GM12872 (cell line): ENCODE measurements around the gene TNIK.

Experiments
- TF ChIP-seq, protein P1 (sequence below): IDR thresholded peaks from 3 replicates; pipeline ENCODE4 v1.5.1; 2011; ENCODE audit warnings: low read depth, mild to moderate bottlenecking, low read length, moderate library complexity; ENCODE audit not compliant: insufficient read depth

The TNIK gene

DNA sequence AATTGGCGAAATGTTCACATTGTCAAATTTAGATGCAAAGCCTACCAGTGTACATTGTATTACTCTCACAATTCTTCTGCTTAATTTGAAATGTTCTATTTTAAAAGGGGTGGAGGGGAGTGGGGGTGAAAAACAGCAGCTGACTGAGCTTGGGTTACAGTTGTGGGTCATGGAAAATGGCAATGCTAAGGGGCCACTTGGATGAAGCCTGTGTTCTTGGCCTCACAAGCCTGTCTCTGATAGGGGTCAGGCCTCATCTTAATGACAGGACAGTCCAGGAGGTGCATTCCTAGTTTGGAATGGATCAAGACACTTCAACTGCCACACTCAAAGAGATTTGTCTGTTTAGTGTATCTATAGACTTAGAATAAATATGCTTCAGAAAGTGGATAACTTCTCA lies 158.2 kb downstream of the TNIK start:
- TF ChIP-seq, protein P1, sequence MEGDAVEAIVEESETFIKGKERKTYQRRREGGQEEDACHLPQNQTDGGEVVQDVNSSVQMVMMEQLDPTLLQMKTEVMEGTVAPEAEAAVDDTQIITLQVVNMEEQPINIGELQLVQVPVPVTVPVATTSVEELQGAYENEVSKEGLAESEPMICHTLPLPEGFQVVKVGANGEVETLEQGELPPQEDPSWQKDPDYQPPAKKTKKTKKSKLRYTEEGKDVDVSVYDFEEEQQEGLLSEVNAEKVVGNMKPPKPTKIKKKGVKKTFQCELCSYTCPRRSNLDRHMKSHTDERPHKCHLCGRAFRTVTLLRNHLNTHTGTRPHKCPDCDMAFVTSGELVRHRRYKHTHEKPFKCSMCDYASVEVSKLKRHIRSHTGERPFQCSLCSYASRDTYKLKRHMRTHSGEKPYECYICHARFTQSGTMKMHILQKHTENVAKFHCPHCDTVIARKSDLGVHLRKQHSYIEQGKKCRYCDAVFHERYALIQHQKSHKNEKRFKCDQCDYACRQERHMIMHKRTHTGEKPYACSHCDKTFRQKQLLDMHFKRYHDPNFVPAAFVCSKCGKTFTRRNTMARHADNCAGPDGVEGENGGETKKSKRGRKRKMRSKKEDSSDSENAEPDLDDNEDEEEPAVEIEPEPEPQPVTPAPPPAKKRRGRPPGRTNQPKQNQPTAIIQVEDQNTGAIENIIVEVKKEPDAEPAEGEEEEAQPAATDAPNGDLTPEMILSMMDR, result no peak

DNA sequence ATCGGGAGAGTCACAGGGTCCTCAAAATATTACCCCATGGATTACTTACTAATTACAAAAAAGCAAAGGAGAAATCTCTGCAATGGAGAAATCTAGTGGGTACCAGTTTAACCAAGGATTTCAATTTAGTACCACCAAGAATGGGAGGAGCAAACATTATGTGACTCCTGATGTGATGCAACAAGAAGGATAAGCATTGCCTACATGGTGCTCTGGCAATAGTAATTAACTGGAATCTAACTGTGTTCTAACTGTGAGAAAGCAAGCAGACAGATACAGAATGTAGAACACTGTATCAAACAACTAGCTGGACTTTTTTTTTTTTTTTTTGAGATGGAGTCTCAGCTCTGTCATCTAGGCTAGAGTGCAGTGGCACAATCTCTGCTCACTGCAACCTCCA lies 159.2 kb downstream of the TNIK start:
- TF ChIP-seq, protein P1, result no peak

GRCh38 chr3:171297951-171298350 lies 162.3 kb downstream of the TNIK start:
- TF ChIP-seq, protein P1, result no peak

DNA sequence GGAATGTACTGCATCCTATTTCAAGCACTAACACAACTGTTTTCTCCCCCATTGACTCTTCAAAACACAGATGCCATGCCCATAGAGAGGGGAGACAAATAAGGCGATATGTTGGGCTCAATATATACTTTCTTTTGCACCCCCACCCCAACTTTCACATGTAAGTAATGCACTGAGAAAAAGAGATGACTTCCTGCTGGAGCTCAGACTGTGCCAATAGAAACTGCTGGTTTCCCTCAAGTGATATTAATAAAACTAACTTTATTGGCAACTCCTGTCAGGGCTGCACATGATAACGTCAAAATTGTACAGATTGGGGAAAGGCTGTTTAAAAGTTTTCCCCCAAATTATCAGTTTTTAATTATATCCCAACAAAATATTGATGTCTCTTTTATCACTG lies 163.0 kb downstream of the TNIK start:
- TF ChIP-seq, protein P1, result no peak

DNA sequence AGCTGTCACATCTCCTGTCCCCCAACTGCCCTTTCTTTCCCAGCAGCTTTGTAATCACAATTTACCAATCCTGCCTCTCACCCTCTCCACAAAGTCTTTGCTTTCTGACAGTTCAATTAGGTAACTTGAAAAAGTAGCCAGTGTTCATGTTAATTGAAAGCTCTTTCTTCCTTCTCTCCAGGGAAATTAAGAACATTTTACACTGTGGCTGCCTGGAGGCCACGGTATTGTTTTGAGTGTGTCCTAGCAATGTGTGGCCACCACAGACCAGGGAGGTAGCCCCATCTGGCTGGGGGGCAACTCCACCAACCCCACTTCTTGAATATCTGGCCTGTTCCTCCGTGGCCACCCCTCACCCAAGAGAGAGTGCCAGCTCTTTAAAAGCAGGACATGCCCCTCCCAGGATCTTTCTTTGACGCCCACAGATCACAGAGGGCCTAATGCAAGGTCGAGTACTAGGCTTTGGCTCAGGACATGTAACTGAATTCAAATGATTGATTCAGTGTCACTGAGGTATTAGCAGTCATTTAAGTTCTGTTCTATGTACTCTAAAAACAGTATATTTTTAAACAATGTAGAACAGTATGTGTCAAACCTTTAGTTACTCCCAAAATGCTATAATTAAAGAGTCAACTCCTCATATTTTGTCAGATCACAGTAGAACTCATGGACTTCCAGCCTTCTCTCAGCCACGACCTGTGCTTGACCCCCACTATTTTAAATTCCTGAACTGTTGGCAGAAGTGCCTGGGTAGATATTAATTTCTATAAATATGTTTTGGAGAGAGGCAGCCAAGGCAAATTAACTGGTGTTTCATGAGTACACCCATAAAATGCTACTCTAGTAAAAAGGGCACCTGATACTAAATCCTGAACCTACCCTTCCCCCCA lies 164.5 kb downstream of the TNIK start:
- TF ChIP-seq, protein P1, result no peak

DNA sequence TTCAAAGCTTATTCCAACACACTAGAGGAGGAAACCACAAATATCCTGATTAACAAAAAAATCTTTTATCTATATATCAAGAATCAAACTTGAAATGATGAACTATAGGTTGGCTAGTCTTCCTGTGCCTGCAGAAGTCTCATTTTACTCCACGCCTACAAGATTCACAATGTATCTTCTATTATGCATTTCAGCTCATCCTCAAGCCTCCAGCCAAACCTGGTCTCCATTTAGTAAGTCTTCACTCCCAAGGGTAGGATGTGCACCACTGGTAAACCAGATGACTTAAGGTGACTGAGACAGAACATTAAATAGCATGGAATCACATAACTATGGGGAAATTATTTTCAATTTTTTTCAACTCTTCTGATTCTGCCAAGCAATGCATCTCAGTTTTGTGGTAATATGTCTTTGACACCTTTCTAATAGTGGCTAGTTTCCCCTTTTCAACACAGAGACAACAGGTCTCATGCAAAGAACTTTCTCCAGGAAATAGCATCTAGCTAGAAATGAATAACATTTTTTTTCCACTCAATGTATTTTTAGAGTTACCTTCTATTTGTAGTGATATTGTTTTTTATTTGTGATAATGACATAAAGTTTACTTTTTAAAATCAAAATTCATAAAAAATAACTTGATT lies 166.9 kb downstream of the TNIK start:
- TF ChIP-seq, protein P1, result no peak

DNA sequence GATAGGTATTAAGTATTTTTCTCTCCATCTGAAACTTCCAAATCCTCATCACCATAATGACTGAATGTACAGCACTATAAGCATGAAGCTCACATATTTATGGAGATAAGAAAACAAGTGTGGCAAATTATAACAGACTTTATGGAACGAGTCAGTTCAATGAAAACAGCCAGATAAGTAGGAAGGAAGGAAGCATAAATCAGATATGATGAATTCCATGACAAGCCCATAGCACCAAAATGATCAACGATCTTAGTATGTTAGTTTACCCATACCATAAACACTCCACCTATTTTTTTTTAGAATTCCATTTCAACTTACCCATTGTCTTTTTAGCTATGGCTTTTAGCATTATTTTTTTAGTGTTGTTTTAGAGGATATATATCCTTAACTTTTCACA lies 169.5 kb downstream of the TNIK start:
- TF ChIP-seq, protein P1, result no peak
